HUES6 (cell line): ENCODE data around the gene FCHO1.

Experiments used
- H3K27ac ChIP-seq: 2 replicates; pipeline ENCODE4 v1.7.0; 2013; ENCODE audit warnings: low read depth, mild to moderate bottlenecking, low read length, inconsistent platforms
- H3K27me3 ChIP-seq: 2 replicates; pipeline ENCODE4 v1.6.1; 2013; ENCODE audit warnings: low read length; ENCODE audit not compliant: control insufficient read depth, insufficient read depth
- H3K36me3 ChIP-seq: 2 replicates; pipeline ENCODE4 v1.6.1; 2013; ENCODE audit warnings: low read length; ENCODE audit not compliant: control insufficient read depth, insufficient read depth
- H3K4me1 ChIP-seq: 2 replicates; pipeline ENCODE4 v1.6.1; 2013; ENCODE audit warnings: low read length; ENCODE audit not compliant: control insufficient read depth, insufficient read depth
- H3K4me3 ChIP-seq: 2 replicates; pipeline ENCODE4 v1.5.1; 2013; ENCODE audit warnings: low read depth, low read length
- H3K9ac ChIP-seq: one replicate; pipeline ENCODE4 v1.6.1; 2013; ENCODE audit warnings: mild to moderate bottlenecking, low read length
- H3K9me3 ChIP-seq: 2 replicates; pipeline ENCODE4 v1.6.1; 2013; ENCODE audit warnings: low read depth, low read length; ENCODE audit not compliant: control insufficient read depth, insufficient read depth

The FCHO1 gene

GRCh38 chr19:17721111-17721628, 30.1 kb upstream of the FCHO1 start:
- no peak overlapping the region for H3K27ac ChIP-seq
- H3K9ac ChIP-seq = no peak overlapping the region
- 0 out of 2 replicates have a peak overlapping the region, but pooled peaks have one; percentile 77 for H3K4me3 ChIP-seq
- no peaks in the 10 kb centered on the region for H3K9me3 ChIP-seq
- peaks cover 16% of the 10 kb centered on the region for H3K4me1 ChIP-seq
- H3K36me3 ChIP-seq = peaks cover 41% of the 10 kb centered on the region
- H3K27me3 ChIP-seq = no peaks in the 10 kb centered on the region

GRCh38 chr19:17721821-17722220, 29.5 kb upstream of the FCHO1 start:
- Histone ChIP-seq H3K4me3 (no peak overlapping the region), H3K36me3 (peaks cover 47% of the 10 kb centered on the region)

GRCh38 chr19:17722655-17723240, 28.5 kb upstream of the FCHO1 start:
- Histone ChIP-seq H3K4me3 (no peak overlapping the region), H3K27ac (no peak overlapping the region), H3K36me3 (peaks cover 57% of the 10 kb centered on the region), H3K27me3 (no peaks in the 10 kb centered on the region), H3K4me1 (peaks cover 16% of the 10 kb centered on the region), H3K9me3 (no peaks in the 10 kb centered on the region), H3K9ac (no peak overlapping the region)

More at GRCh38 chr19:17721821-17722220, 29.5 kb upstream of the FCHO1 start:
- H3K9me3 ChIP-seq = no peaks in the 10 kb centered on the region
- H3K27me3 ChIP-seq = no peaks in the 10 kb centered on the region
- H3K4me1 ChIP-seq = peaks cover 16% of the 10 kb centered on the region
- no peak overlapping the region for H3K9ac ChIP-seq
- H3K27ac ChIP-seq = no peak overlapping the region

- no peaks in the 10 kb centered on the region for H3K27me3 ChIP-seq
- peaks cover 74% of the 10 kb centered on the region for H3K36me3 ChIP-seq
- H3K4me3 ChIP-seq = no peak overlapping the region
- H3K27ac ChIP-seq = no peak overlapping the region
- no peak overlapping the region for H3K9ac ChIP-seq
- H3K9me3 ChIP-seq = no peaks in the 10 kb centered on the region
- H3K4me1 ChIP-seq = peaks cover 10% of the 10 kb centered on the region
Observed at GRCh38 chr19:17724655-17725054, 26.6 kb upstream of the FCHO1 start.

- Histone ChIP-seq H3K4me3 (no peak overlapping the region), H3K4me1 (peaks cover 4% of the 10 kb centered on the region), H3K27me3 (no peaks in the 10 kb centered on the region), H3K36me3 (peaks cover 83% of the 10 kb centered on the region), H3K9me3 (no peaks in the 10 kb centered on the region), H3K27ac (no peak overlapping the region), H3K9ac (no peak overlapping the region)
Observed at GRCh38 chr19:17725422-17726078, 25.7 kb upstream of the FCHO1 start.

GRCh38 chr19:17726136-17726741, 25.0 kb upstream of the FCHO1 start:
- Histone ChIP-seq H3K9ac (no peak overlapping the region), H3K9me3 (no peaks in the 10 kb centered on the region), H3K27ac (no peak overlapping the region), H3K4me1 (no peaks in the 10 kb centered on the region), H3K4me3 (no peak overlapping the region), H3K36me3 (peaks cover 82% of the 10 kb centered on the region), H3K27me3 (no peaks in the 10 kb centered on the region)

- Histone ChIP-seq H3K27me3 (no peaks in the 10 kb centered on the region), H3K9ac (no peak overlapping the region), H3K36me3 (peaks cover 81% of the 10 kb centered on the region), H3K9me3 (no peaks in the 10 kb centered on the region), H3K4me1 (no peaks in the 10 kb centered on the region), H3K4me3 (no peak overlapping the region), H3K27ac (no peak overlapping the region)
Observed at GRCh38 chr19:17726964-17727773, 24.1 kb upstream of the FCHO1 start.

- Histone ChIP-seq H3K27me3 (no peaks in the 10 kb centered on the region), H3K27ac (no peak overlapping the region), H3K9ac (no peak overlapping the region), H3K4me3 (no peak overlapping the region), H3K9me3 (no peaks in the 10 kb centered on the region), H3K4me1 (no peaks in the 10 kb centered on the region), H3K36me3 (peaks cover 86% of the 10 kb centered on the region)
Observed at GRCh38 chr19:17727843-17728242, 23.4 kb upstream of the FCHO1 start.

- H3K9ac ChIP-seq = no peak overlapping the region
- H3K4me1 ChIP-seq = no peaks in the 10 kb centered on the region
- H3K36me3 ChIP-seq = peaks cover 76% of the 10 kb centered on the region
- H3K4me3 ChIP-seq = no peak overlapping the region
- H3K27me3 ChIP-seq = no peaks in the 10 kb centered on the region
- no peaks in the 10 kb centered on the region for H3K9me3 ChIP-seq
- no peak overlapping the region for H3K27ac ChIP-seq
Observed at GRCh38 chr19:17733127-17733526, 18.1 kb upstream of the FCHO1 start.

GRCh38 chr19:17734146-17734545, 17.1 kb upstream of the FCHO1 start:
- Histone ChIP-seq H3K27me3 (no peaks in the 10 kb centered on the region), H3K4me1 (peaks cover 2% of the 10 kb centered on the region), H3K4me3 (no peak overlapping the region), H3K27ac (no peak overlapping the region), H3K9ac (no peak overlapping the region), H3K36me3 (peaks cover 67% of the 10 kb centered on the region), H3K9me3 (no peaks in the 10 kb centered on the region)
